Dedifferentiated amniotic fluid mesenchymal stem cell (primary cell): Measurements from ENCODE around the gene SLC13A3.
A peak's percentile ranks its signal among the peaks of the same experiment; 100 is the strongest.

Experiments used
- DNase-seq: peaks from one replicate; pipeline ENCODE4 v3.0.0-alpha.2; 2016; ENCODE audit errors: extremely low spot score

The SLC13A3 gene, protein sequence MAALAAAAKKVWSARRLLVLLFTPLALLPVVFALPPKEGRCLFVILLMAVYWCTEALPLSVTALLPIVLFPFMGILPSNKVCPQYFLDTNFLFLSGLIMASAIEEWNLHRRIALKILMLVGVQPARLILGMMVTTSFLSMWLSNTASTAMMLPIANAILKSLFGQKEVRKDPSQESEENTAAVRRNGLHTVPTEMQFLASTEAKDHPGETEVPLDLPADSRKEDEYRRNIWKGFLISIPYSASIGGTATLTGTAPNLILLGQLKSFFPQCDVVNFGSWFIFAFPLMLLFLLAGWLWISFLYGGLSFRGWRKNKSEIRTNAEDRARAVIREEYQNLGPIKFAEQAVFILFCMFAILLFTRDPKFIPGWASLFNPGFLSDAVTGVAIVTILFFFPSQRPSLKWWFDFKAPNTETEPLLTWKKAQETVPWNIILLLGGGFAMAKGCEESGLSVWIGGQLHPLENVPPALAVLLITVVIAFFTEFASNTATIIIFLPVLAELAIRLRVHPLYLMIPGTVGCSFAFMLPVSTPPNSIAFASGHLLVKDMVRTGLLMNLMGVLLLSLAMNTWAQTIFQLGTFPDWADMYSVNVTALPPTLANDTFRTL

DNA sequence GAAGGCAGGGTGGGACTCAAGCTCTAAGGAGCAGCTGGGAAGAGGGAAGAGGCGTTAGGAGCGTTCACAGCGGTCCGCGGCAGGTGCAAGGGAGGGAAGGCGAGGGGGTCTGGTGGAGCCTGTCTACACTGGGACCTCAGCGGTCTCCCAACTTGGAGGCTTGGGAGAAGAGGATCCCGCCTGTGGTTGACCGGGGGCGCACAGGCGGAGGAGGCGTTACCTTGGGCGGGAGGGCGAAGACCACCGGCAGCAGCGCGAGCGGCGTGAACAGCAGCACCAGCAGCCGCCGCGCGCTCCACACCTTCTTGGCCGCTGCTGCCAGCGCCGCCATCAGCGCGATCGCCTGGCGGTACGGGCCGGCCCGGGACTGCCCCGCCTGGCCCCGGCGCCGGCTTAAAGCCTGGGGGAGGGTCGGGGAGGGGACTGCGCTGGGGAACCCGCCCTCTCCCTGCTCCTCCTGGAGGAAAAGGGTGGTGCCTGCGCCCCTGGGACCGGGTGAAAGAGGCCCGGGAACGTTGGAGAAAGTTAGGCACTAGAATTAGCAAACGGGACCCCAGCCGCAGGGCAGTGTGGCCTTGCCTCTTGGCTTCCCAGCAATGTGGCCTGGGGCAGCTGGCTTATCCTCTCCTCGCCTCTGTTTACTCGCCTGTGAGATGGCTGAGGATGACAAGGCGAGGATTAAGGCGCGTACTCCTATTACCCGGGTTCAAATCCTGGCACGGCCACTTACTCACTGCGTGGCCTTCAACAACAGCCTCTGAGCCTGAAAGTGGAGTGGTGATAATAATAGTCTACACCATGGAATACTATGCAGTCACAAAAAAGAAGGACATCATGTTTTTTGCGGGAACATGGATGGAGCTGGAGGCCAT is at the start of gene SLC13A3:
Gene SLC13A3, minus strand, starts transcription at position 369 of the 872 bp plus-strand sequence. Its CDS starts 38 bp downstream, at position 331.
- DNase-seq, result no peak

DNA sequence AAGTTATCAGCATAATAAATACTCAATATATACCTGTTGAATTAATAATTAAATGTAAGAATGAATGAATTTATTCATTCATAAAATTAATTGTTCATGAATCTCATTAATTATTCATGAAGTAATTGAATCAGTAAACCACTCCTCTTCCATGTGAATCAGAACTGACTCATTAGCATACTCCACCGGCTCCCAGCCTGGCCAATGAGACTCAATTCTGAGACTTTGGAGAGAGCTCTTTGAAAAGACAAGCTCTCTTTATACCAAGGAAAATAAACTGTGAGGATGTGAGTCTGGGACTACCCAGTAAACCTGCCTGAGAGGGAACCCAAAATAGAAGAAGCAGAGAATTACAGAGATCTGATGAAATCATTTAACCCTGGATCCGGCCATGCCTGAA is 49.8 kb upstream of the SLC13A3 start:
- DNase-seq, result no peak

DNA sequence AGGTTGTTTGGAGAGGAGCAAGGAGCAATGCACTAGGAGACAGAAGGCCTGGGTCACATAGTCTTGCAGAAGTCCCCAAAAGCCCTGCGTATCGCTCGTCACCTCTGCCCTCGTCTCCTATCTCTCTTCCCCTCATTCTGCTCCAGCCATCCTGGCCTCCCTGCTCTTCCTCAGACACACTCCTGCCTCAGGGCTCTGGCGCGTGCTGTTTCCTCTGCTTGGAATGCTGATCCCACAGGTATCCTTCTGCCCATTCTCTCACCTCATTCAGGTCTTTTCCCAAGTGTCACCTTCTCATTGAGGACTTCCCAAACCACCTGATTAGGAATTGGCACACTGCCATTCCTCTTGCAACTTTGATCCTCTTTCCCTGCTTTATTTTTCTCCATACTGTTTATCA is 49.2 kb upstream of the SLC13A3 start:
- no peak for DNase-seq

DNA sequence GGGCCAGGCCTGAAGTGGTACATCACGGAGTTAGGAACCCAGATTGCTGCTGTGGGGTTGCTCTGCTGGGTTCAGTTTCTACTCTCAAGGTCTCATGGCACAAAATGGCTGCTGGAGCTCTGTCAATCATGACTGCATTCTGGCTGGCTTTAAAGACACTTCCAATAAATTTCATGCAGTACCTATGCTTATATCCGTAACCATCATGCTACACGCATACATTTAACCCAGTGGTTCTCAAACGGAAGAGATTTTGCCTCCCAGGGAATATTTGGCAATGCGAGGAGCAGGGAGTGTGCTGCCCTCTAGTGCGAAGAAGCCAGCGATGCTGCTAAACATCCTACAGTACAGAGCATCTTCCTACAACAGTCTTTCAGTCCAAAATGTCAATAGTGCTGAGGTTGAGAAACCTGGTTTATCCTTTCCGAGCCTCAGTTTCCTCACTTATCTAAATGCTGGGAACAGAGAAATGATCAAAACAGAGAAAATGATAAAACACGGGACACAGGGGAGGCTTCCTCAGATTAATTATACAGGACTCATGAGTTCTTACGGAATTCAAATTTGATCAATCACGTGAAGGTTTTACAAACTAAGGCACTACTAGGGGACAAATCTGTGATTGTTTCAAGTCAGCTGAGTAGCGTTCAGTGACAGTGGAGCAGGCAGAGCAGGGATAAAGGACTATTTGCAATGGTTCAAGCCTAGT is 48.5 kb upstream of the SLC13A3 start:
- no peak for DNase-seq

DNA sequence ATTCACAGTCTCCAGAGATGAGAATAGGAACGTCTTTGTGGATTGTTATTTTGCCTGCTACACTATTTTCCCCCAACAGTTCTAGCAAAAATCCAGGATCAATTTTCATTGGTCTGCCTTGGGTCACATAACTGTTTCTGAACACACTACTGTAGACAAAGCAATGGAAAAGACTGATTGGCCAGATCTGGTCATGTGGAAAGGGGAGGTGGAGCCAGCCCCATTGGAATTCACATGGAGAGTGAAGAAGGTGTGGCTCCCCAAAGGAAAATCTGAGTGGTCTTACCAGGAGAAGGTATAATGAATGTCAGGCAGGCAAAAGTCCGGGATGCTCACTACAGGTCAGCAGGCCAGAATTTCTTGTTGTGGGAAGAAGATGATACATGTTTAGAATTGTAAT is 47.5 kb upstream of the SLC13A3 start:
- DNase-seq, result no peak

DNA sequence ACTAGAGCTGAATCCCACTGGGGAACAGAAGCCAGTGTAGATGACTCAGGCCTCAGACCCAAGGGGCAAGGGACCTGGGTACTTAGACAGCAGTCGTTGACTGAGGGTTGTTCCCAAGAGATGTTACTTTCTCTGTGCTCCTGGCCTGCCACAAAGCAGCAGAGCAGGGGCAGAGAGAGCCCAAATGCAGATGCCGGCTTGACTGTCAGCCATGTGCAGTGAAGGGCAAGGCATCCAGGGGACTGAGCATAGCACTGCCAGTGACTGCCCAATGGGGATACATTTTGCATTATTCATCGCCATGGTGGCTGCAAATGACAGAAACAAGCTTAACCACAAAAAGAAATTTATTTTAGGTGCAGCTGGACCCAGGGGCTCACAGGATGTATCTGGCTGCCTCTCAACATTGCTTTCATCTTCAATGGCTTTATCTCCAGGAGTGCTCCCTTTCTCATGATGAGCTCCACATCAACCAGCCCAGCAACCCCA is 45.6 kb upstream of the SLC13A3 start:
- no peak for DNase-seq

DNA sequence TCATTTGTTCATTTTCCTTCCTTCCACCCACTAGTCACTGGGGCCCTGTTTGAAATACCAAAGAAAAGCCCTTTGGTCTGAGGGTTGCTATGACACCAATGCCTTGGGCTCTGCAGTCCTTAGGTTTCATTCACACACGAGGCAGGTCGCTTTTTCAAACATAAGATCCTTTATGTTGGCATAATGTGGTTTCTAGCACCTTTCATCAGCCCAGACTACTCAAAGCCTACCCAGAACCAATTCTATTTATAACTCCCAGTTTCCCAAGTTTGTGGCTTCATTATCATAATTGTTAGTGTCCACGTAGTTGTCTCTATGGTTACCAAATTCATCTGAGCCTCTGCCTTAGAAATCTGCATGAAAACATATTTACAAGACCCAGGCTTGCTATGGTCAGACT is 44.6 kb upstream of the SLC13A3 start:
- DNase-seq, result peak; percentile 93

DNA sequence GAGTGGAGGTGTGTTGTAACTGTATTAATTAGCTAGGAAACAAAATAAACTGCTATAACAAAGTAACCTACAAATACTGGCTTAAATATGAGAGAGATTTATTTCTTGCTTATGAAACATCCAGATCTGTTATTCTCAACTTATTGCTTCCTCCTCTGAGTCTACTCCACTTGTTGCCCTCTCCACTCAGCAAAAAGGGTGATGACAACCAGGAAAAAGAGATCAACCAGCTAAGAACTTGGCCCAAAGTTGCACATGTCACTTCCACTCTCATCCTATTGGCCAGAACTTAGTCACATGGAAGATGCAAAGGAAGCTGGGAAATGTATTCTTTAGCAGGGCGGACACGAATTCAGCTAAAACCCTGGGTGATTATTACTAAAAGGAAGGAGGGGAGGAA is 43.2 kb upstream of the SLC13A3 start:
- no peak for DNase-seq

DNA sequence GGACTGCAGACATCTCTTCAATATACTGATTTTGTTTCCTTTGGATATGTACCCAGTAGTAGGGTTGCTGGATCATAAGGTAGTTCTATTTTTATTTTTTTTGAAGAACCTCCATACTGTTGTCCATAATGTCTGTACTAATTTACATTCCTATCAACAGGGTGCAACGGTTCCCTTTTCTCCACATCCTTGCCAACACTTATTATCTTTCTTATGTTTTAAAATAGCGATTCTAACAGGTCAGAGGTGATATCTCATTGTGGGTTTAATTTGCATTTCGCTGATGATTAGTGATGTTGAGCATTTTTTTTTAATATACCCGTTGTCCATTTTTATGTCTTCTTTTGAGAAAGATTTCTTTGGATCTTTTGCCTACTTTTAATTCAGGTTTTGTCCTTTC is 39.9 kb upstream of the SLC13A3 start:
- no peak for DNase-seq

DNA sequence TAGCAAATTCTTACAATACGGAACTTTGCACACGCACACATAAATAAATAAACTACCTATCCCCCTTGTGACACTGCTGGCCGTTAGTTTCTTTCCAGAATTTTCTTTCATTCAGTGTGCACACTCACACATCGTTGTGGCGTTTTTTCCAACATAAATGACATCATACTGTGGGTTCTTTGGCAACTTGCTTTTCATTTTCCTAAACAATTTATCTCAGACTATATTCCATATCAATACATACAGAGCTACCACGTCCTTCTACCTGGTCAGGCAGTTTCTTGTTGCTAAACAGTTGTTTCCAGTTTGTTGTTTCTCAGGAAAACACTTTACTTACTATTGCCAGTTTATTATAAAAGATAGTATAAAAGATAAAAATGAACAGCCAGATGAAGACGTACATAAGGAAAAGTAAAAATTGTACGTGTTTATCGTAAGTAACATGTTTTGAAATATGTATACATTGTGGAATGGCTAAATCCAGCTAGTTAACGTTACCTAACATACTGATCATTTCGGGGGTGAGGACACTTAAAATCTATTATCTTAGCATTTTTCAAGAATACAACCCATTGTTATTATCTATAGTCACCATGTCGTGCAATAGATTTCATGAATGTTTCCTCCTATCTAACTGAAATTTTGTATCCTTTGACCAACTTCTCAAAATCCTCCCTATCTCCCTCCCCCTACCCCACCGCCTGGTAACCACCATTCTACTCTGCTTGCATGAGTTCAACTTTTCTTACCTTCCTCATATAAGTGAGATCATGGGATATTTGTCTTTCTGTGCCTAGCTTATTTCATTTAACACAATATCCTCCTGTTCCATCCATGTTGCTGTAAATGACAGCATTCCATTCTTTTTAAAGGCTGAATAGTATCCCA is 39.2 kb upstream of the SLC13A3 start:
- no peak for DNase-seq

DNA sequence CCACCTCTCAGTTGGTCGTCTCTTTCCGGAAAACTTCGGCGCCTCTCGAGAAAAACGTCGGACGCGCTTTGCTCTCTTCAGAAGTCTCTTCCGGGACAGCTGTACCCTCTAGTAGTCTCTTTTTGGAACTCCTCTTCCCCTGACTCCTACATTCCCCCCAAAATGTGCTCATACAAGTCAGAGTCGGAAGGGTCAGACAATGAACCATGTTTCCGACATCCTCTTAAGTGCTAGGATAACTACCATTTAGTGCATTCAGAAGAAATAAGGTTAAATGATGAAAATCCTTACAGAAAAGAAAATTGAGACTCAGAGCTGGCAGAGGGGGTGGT is 38.5 kb upstream of the SLC13A3 start:
- DNase-seq, result no peak

DNA sequence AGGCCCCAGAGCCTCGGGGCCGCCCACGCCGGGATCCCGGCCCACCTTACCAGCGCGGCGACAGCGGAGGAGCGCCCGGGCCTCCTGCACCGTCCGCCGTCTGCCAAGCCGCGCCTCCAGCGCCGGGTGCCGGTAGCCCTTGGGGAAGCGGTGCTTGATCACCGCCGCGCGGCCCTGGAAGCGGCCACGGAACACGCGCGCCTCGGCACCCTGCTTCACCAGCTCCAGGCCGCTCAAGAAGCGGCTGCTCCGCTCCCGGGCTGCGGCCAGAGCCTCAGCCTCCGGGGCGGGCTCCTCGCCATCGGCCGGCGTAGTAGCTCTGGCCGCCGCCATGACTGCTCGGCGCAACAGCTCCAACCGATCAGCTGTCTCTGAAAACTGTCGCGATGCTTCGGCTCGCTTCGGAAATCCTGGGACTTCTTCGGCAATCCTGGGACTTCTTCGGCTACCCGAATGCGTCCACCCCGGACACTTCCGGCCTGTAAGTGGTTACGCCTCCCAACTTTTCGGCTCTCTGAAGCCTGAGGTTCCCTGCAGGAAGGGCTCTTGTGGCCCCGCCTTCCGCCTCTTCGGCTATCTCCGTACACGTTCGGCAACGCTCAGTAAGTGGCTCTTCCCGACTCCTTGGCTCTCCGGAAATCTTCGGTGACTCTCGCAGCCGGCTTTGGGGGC is 38.0 kb upstream of the SLC13A3 start, which contains the start of gene TP53RK:
Gene TP53RK, minus strand, starts transcription at position 363 of the 672 bp plus-strand sequence. Its CDS starts 30 bp downstream, at position 333.
- DNase-seq, result peak; percentile 100

DNA sequence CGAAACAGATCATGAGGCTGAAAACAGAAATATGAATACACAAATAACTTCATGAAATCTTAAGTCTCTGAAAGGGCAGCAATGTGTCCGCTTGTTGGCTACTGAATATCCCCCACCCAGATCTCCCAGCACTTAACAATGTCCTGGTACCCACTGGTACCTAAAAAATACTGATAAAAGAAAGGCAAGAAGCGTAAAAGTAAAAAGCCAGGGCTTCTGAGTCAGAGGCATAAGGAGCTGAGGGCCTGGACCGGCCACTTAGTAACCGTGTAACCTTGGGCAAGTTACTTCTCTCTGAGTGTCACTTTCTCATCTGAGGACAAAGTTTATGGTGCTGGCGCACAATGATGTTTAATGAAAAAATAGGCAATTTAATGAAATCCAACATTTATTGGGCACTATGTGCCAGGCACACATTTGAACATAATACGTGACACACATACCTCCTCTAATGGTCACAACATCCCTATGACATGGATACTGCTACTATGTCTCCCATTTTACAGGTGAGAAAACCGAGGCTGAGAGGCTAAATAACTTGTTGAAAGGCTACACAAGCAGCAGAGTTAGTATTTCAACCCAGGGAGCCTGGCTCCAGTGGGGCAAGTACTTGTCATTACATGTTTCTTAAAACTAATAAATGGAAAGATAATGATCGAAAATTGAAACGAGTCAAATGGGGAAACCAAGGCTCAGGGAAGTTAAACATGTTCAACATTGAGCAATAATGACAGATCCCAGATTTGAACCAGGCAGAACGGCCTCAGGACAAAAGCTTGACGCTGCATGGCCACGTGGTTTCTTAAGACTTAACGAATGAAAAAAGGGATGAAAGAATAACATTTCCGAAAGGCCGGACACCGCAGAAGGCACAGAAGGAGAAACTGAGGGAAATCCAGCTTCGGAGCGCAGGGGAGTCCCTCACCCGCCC is 37.2 kb upstream of the SLC13A3 start:
- DNase-seq, result peak; percentile 58

DNA sequence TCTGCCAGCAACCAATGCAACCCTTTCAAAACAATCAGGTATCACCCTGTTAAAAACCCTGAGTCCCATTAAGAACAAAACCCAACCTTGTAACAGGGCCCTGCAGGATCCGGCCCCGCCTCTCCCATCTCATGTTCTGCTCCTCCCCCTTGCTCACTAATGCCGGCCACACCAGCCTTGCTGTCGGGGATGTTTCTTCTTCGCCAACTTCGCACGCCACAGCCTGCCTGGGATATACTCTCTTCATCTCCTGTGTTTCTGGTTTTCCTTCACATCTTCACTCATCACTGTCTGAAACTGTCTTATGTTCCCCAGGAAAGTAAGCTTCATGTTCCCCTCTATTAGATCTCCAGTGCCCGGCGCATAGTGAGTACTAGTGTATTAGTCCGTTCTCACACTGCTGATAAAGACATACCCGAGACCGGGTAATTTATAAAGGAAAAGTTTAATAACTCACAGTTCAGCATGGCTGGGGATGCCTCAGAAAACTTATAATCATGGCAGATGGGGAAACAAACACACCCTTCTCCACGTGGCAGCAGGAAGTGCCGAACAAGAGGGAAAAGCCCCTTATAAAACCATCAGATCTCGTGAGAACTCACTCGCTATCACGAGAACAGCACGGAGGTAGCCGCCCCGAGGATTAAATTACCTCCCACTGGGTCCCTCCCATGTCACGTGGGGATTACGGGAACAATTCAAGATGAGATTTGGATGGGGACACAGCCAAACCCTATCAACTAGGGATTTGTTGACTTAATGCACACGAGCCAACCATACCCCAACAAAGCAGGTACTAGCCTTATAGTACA is 32.9 kb upstream of the SLC13A3 start:
- no peak for DNase-seq

DNA sequence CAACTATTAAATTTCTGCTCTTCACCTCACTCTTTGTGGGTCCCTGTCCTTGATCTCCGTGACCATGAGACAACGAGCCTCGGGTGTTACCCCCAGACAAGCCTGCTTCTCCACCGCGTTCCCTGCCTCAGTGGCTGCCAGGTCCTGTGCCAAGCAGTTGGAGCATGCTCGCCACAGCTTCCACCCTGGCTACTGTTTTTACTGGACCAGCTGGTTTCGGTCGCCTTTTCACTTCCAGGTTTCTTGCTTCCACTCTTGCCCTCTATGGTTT is 32.3 kb upstream of the SLC13A3 start:
- DNase-seq, result no peak

DNA sequence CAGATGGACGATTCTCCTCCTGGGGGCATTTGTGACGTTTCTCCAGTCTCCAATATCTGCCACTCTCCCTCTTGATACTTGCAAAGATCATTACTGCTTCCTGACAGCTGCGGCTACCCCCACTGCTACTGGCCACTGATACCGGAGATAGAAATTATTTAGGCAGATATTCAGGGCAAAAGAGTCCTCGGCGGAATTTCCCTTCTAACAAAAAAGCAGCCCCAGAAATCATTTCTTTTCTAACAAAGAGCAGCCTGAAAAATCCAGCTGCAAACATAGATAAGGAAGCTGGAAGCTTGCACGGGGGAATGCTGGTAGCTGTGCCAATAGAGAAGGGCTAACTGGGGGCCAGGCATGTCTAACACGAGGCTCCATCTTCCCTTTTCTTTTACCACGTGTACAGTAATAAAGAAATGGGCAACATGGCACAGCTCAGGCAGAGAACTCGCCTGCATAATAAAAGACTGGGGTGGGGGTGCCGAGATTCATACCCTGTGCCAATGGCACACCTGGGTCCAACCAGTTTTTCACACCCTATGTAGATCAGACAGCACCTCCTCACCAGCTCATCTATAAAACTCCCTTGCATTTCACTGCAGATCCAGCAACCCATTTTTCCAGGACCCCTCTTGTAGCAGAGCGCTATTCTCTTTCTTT is 31.9 kb upstream of the SLC13A3 start:
- DNase-seq, result no peak

DNA sequence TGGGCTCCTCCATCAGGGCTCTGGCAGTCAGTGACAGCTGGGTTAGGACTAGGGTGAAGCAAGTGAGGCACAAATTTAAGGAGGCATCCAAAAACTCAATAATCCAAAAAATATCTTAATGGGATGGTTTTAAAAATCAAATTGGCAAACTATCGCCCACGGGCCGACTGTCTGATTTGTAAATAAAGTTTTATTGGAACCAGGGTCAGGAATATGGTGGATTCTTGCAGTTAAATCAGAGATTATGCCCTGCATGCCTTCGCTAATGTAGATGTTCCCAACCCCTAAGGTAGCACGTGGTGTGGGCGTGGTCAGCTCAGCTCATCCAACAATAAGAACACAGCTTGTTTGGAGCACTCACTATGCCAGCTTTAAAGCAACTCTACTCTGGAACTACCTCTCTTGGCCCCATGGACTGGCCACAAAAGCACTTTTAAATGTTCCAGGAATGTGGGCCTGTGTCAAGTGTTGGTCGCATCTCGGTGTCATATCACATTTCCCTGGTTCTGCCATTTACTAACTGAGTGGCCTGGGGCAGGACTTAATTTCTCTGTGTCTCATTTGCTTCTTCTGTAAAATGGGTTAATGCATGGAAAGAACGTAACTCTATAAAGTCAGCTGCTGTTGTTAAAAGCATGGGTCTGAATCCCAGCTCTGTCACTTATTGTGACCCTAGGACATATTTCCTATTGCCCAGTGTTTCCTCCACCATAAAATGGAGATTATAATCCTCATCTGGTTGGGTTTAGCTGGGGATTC is 31.0 kb upstream of the SLC13A3 start:
- no peak for DNase-seq
